WERI-Rb-1 (cell line): ENCODE data around the gene C7.
"Not testable (repeated sequence)": the region's sequence is repeated elsewhere in the genome, so short reads cannot be mapped to it uniquely, and the experiment has no call there.

Source experiments
- DNase-seq: peaks from one replicate; pipeline ENCODE4 v3.0.0-alpha.2; 2020
- H3K27ac ChIP-seq: fragments of 250-450 bp; sonication (Bioruptor Pico); 2 replicates; pipeline ENCODE4 v1.5.1; 2020; ENCODE audit warnings: mild to moderate bottlenecking, moderate library complexity
- H3K27me3 ChIP-seq: fragments of 250-450 bp; sonication (Bioruptor Pico); 2 replicates; pipeline ENCODE4 v1.5.1; 2021; ENCODE audit warnings: mild to moderate bottlenecking, low read depth, moderate library complexity; ENCODE audit not compliant: insufficient read depth, severe bottlenecking
- H3K36me3 ChIP-seq: fragments of 250-450 bp; sonication (Bioruptor Pico); 2 replicates; pipeline ENCODE4 v1.5.1; 2020; ENCODE audit warnings: mild to moderate bottlenecking, moderate library complexity
- H3K4me3 ChIP-seq: 2 replicates; pipeline ENCODE4 v1.5.1; 2011; ENCODE audit warnings: low read depth, mild to moderate bottlenecking, control low read depth, low read length
- H3K9me3 ChIP-seq: fragments of 250-450 bp; sonication (Bioruptor Pico); 2 replicates; pipeline ENCODE4 v1.5.1; 2021; ENCODE audit warnings: mild to moderate bottlenecking, moderate library complexity; ENCODE audit not compliant: severe bottlenecking
- CTCF ChIP-seq: IDR thresholded peaks from 2 replicates; pipeline ENCODE4 v1.5.1; 2011; ENCODE audit warnings: low read depth, mild to moderate bottlenecking, control low read depth, inconsistent platforms, low read length

Gene C7

DNA sequence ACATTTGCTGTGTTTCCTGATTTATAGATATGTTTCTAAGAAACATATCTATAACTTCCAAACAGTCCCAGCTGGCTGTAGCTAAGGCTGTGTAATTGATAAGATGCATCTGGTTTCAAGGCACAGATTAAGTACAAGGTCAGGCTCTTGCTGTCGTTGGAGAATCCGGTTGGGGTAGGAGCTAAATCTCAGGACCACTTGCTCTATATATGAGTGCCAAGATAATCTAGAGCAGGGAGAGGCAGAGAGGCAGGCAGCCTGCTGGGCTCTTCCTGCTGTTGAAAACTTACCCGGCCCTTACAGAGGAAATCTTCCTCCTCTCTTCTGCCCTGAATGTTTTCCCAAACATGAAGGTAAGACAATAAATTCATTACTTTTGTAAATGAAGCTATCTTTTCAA is at the start of gene C7:
Gene C7, plus strand, starts transcription at position 234 of the 400 bp plus-strand sequence. Its CDS starts 114 bp downstream, at position 348.
- DNase-seq = peak; percentile 11
- Histone ChIP-seq H3K27me3 (no peaks in the 10 kb centered on the region), H3K9me3 (no peaks in the 10 kb centered on the region), H3K4me3 (no peak within 1 kb of the TSS), H3K27ac (no peak within 1 kb of the TSS), H3K36me3 (no peaks in the 10 kb centered on the region)
- TF ChIP-seq CTCF = no peak

DNA sequence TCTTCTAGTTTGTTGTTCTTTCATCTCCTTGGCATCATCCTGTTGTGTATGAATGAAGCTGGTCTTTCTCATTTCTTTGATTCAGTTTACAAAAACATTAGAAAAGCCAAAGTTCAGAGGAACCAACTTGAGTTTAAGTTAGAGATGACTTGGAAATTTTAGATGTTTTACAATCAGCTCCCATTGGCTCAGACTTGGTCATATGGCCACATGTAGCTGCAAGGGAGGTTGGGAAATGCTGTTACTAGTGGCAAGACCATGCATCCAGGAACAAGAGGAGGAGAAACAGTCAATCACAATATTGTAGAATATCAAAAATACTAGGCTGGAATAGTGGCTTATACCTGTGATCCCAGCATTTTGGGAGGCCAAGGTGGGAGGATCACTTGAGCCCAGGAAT is 48.6 kb upstream of the C7 start:
- Histone ChIP-seq H3K27ac (no peak overlapping the region), H3K36me3 (no peaks in the 10 kb centered on the region), H3K4me3 (no peak overlapping the region), H3K27me3 (no peaks in the 10 kb centered on the region), H3K9me3 (peaks cover 18% of the 10 kb centered on the region)
- TF ChIP-seq CTCF = no peak
- no peak for DNase-seq

DNA sequence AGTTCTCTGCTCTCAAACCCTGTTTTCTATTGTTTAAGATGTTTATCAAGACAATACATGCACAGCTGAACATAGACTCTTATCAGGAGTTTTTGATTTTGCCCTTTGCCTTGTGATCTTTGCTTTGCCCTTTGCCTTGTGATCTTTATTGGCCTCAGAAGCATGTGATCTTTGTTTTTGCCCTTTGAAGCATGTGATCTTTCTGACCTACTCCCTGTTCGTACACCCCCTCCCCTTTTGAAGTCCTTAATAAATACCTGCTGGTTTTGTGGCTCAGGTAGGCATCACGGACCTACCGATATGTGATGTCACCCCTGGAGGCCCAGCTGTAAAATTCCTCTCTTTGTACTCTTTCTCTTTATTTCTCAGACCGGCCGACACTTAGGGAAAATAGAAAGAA is 44.3 kb upstream of the C7 start:
- H3K4me3 ChIP-seq, H3K36me3 ChIP-seq, H3K27me3 ChIP-seq, H3K27ac ChIP-seq, DNase-seq: not testable (repeated sequence)
- H3K9me3 ChIP-seq = peaks cover 18% of the 10 kb centered on the region

GRCh38 chr5:40866844-40867243 is 42.5 kb upstream of the C7 start:
- Histone ChIP-seq H3K27ac (no peak overlapping the region), H3K9me3 (peaks cover 18% of the 10 kb centered on the region), H3K27me3 (no peaks in the 10 kb centered on the region), H3K36me3 (no peaks in the 10 kb centered on the region), H3K4me3 (no peak overlapping the region)
- no peak for DNase-seq
- TF ChIP-seq CTCF = no peak

- Histone ChIP-seq H3K36me3 (no peaks in the 10 kb centered on the region), H3K4me3 (no peak overlapping the region), H3K9me3 (peaks cover 6% of the 10 kb centered on the region), H3K27me3 (no peaks in the 10 kb centered on the region), H3K27ac (no peak overlapping the region)
- no peak for DNase-seq
- TF ChIP-seq CTCF = no peak
These were observed 39.9 kb upstream of the C7 start for GRCh38 chr5:40869384-40869783.

DNA sequence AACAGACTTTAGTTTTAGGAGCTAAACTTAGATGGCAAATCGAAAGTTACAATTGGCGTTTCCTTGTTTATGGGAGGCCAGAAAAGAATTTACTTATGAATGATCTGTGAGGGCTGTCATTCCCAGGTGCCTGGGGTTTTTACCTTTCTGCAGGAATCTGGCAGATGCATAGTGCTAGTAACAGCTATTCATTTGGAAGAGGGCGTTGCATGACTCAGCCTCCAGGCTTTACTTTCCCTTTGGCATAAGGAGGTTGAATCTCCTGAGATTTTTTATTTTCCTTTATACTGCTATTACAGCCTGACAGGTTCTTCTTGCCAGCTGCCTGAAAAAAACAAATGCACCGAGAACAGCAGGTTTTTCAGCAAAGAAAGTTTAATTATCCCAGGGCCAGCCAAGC is 38.1 kb upstream of the C7 start:
- Histone ChIP-seq H3K36me3 (no peaks in the 10 kb centered on the region), H3K4me3 (no peak overlapping the region), H3K27ac (no peak overlapping the region), H3K9me3 (no peaks in the 10 kb centered on the region), H3K27me3 (no peaks in the 10 kb centered on the region)
- no peak for TF ChIP-seq CTCF
- no peak for DNase-seq

- not testable (repeated sequence) for H3K27ac ChIP-seq, H3K4me3 ChIP-seq, DNase-seq, H3K27me3 ChIP-seq, H3K9me3 ChIP-seq, H3K36me3 ChIP-seq
These were observed 37.0 kb upstream of the C7 start for GRCh38 chr5:40872253-40872652.
